Fibroblast of the aortic adventitia (primary cell): Measurements from ENCODE around the gene IDI1. TPM values are rescaled to one million over a fixed set of nuclear protein-coding genes. Genes with fewer than 3 reads are reported as not detected.
A peak's percentile ranks its signal among the peaks of the same experiment; 100 is the strongest.

Source experiments
- DNase-seq: peaks from one replicate; pipeline ENCODE4 v3.0.0-alpha.2; 2010; ENCODE audit warnings: low read depth
- H3K4me3 ChIP-seq: 2 replicates; pipeline ENCODE4 v1.5.1; 2011; ENCODE audit warnings: low read depth, mild to moderate bottlenecking, control low read depth, low read length, moderate library complexity
- CTCF ChIP-seq: IDR thresholded peaks from 2 replicates; pipeline ENCODE4 v1.5.1; 2011; ENCODE audit warnings: mild to moderate bottlenecking, low read length, control low read depth, inconsistent platforms; ENCODE audit not compliant: insufficient read depth
- total RNA-seq: library from RNA; depleted of rRNA; stranded (reverse); fragments of >200 nt; gene quantifications from 2 replicates; pipeline ENCODE4 v1.2.3, GENCODE V29; 2012; ENCODE audit warnings: low replicate concordance

The IDI1 gene
- total RNA-seq, 1 donor = 48.1 TPM

GRCh38 chr10:1054684-1055083 lies 5.8 kb upstream of the IDI1 start:
- TF ChIP-seq CTCF = no peak
- peak overlapping the region; percentile 96 for H3K4me3 ChIP-seq
- DNase-seq = no peak

- no peak for DNase-seq
- H3K4me3 ChIP-seq = peak overlapping the region; percentile 80
- TF ChIP-seq CTCF = no peak
Measured at GRCh38 chr10:1050554-1050953, 1.6 kb upstream of the IDI1 start.

GRCh38 chr10:1050145-1050544 lies 1.2 kb upstream of the IDI1 start:
- no peak for TF ChIP-seq CTCF
- DNase-seq = peak; percentile 34

GRCh38 chr10:1049425-1049958 lies 573 bp upstream of the IDI1 start:
- H3K4me3 ChIP-seq = peak overlapping the region; percentile 80
- no peak for TF ChIP-seq CTCF
- DNase-seq = no peak

More at GRCh38 chr10:1050145-1050544, 1.2 kb upstream of the IDI1 start:
- H3K4me3 ChIP-seq = peak overlapping the region; percentile 80

GRCh38 chr10:1048349-1048731 lies 579 bp downstream of the IDI1 start:
- DNase-seq = peak; percentile 51
- no peak for TF ChIP-seq CTCF
- H3K4me3 ChIP-seq = peak overlapping the region; percentile 99

GRCh38 chr10:1047937-1048336 lies 982 bp downstream of the IDI1 start:
- no peak for DNase-seq
- no peak for TF ChIP-seq CTCF
- peak overlapping the region; percentile 99 for H3K4me3 ChIP-seq

GRCh38 chr10:1045415-1045814 lies 3.5 kb downstream of the IDI1 start:
- no peak for TF ChIP-seq CTCF
- no peak for DNase-seq
- no peak overlapping the region for H3K4me3 ChIP-seq
